Lung (tissue), 12 donors: ENCODE data around the gene KCNC1. TPM values are rescaled to one million over a fixed set of nuclear protein-coding genes. Genes with fewer than 3 reads are reported as not detected.
A peak's percentile ranks its signal among the peaks of the same experiment; 100 is the strongest.

ENCODE experiments used
- ATAC-seq: fragments of 200-7000 bp; cut with Tn5 transposase; one replicate; pipeline ENCODE4 v1.9.1; 2020; ENCODE audit warnings: moderate number of reproducible peaks; ENCODE audit not compliant: insufficient read depth, low FRiP score
- DNase-seq, 3 donors: peaks; one replicate each; pipeline ENCODE4 v3.0.0-alpha.2; 2013 to 2017
- H3K27ac ChIP-seq, 2 donors: one replicate each; pipeline ENCODE4 v1.5.1; 2013; ENCODE audit warnings: mild to moderate bottlenecking in 2 of 2, moderate library complexity in 2 of 2, control low read depth in 1 of 2, inconsistent platforms in 1 of 2, low read depth in 1 of 2, low read length in 1 of 2
- H3K27me3 ChIP-seq, 3 donors: one replicate each; pipeline ENCODE4 v1.5.1; 2013; ENCODE audit warnings: low read length in 2 of 3; ENCODE audit not compliant: control insufficient read depth in 3 of 3, insufficient read depth in 3 of 3
- H3K36me3 ChIP-seq, 4 donors: one replicate each; pipeline ENCODE4 v1.5.1; 2013; ENCODE audit warnings: low read length in 4 of 4, mild to moderate bottlenecking in 1 of 4, moderate library complexity in 1 of 4; ENCODE audit not compliant: control insufficient read depth in 4 of 4, insufficient read depth in 4 of 4
- H3K4me1 ChIP-seq, 5 donors: one replicate each; pipeline ENCODE4 v1.5.1; 2013; ENCODE audit warnings: low read length in 5 of 5, mild to moderate bottlenecking in 2 of 5, moderate library complexity in 1 of 5; ENCODE audit not compliant: control insufficient read depth in 5 of 5, insufficient read depth in 5 of 5
- H3K4me3 ChIP-seq: one replicate; pipeline ENCODE4 v1.5.1; 2013; ENCODE audit warnings: mild to moderate bottlenecking, control low read depth, moderate library complexity
- H3K9ac ChIP-seq, 2 donors: one replicate each; pipeline ENCODE4 v1.5.1; 2013; ENCODE audit warnings: low read length in 2 of 2, control low read depth in 1 of 2; ENCODE audit not compliant: insufficient read depth in 1 of 2
- H3K9me3 ChIP-seq, 4 donors: one replicate each; pipeline ENCODE4 v1.5.1; 2013; ENCODE audit warnings: low read length in 3 of 4, mild to moderate bottlenecking in 1 of 4, moderate library complexity in 1 of 4; ENCODE audit not compliant: control insufficient read depth in 4 of 4, insufficient read depth in 3 of 4
- CTCF ChIP-seq: IDR thresholded peaks from 2 replicates; pipeline ENCODE4 v1.5.1; 2012; ENCODE audit warnings: mild to moderate bottlenecking; ENCODE audit errors: control extremely low read depth, extremely low read depth
- WGBS, 2 donors: extraction: QIAGEN DNeasy Blood & Tissue Kit; methylation state at CpG; one replicate each; pipeline ENCODE4 v1.1.7; 2013; 5-methylcytosine and 5-hydroxymethylcytosine counted together
- polyA plus RNA-seq, 2 donors: library from polyadenylated mRNA; stranded (reverse); fragments of 200-250 nt; gene quantifications; one replicate each; pipeline ENCODE4 v1.2.1, GENCODE V29; 2013
- total RNA-seq, 2 donors: library from RNA; depleted of rRNA in 1 of 2; stranded (reverse); fragments of >200 nt in 1 of 2; gene quantifications; one replicate each; pipeline ENCODE4 v1.2.1, GENCODE V29; 2014 to 2021
- donor health status: control.
- donor health status: control.
- donor health status: Bipolar disorder and iron deficiency.
- donor health status: healthy.
- donor health status: DM: yes; HTN: yes; CAD: no.

Gene KCNC1
- total and polyA plus RNA-seq, 4 donors = 0.01 TPM; not detected in 3

GRCh38 chr11:17697175-17697949 lies 37.2 kb upstream of the KCNC1 start:
- H3K9ac ChIP-seq = no peak overlapping the region
- 57 to 60% methylated on average over 6 of the region's 6 CpGs for WGBS, 2 donors

GRCh38 chr11:17699147-17700114 lies 35.1 kb upstream of the KCNC1 start:
- Histone ChIP-seq H3K4me3 (no peak overlapping the region), H3K27me3 (peaks cover 14 to 30% (median 18%) of the 10 kb centered on the region in 3 donors), H3K27ac (no peak overlapping the region), H3K9me3 (peaks cover 0 to 8% (median 0%) of the 10 kb centered on the region in 4 donors), H3K36me3 (no peaks in the 10 kb centered on the region), H3K9ac (no peak overlapping the region), H3K4me1 (peaks cover 0 to 20% (median 0%) of the 10 kb centered on the region in 5 donors)
- WGBS, 2 donors = 82 to 91% methylated on average over 5 of the region's 5 CpGs
- TF ChIP-seq CTCF = no peak
- no peak for ATAC-seq
- DNase-seq = peak in 2 of 3 donors; percentile 14 to 38

More at GRCh38 chr11:17697175-17697949, 37.2 kb upstream of the KCNC1 start:
- Histone ChIP-seq H3K27me3 (peaks cover 14 to 48% (median 26%) of the 10 kb centered on the region in 3 donors), H3K9me3 (peaks cover 0 to 2% (median 0%) of the 10 kb centered on the region in 4 donors), H3K4me3 (no peak overlapping the region), H3K27ac (no peak overlapping the region), H3K36me3 (no peaks in the 10 kb centered on the region), H3K4me1 (peaks cover 0 to 20% (median 0%) of the 10 kb centered on the region in 5 donors)
- DNase-seq = no peak
- no peak for ATAC-seq
- TF ChIP-seq CTCF = no peak

- 92 to 96% methylated on average over 4 of the region's 4 CpGs for WGBS, 2 donors
- Histone ChIP-seq H3K36me3 (no peaks in the 10 kb centered on the region), H3K27me3 (peaks cover under 1 to 17% (median 7%) of the 10 kb centered on the region in 3 donors), H3K4me3 (no peak overlapping the region), H3K4me1 (peaks cover 0 to 20% (median 0%) of the 10 kb centered on the region in 5 donors), H3K9me3 (peaks cover 0 to 7% (median 0%) of the 10 kb centered on the region in 4 donors), H3K9ac (no peak overlapping the region), H3K27ac (no peak overlapping the region)
- TF ChIP-seq CTCF = no peak
- no peak for ATAC-seq
- DNase-seq = peak in 2 of 3 donors; percentile 18 to 29
Measured at GRCh38 chr11:17700991-17701390, 33.6 kb upstream of the KCNC1 start.
